22Rv1 (cell line): ENCODE data around the gene SLMAP.

ENCODE experiments used
- CTCF ChIP-seq: fragments of 450-650 bp; IDR thresholded peaks from 2 replicates; pipeline ENCODE4 v1.5.1; 2017; ENCODE audit warnings: mild to moderate bottlenecking
- ZFX ChIP-seq: fragments of 450-650 bp; IDR thresholded peaks from 2 replicates; pipeline ENCODE4 v1.6.1; 2017; ENCODE audit warnings: antibody characterized with exemption, borderline replicate concordance

- no peak for TF ChIP-seq CTCF
- TF ChIP-seq ZFX = no peak
These were observed 134.8 kb downstream of the SLMAP start for GRCh38 chr3:57890874-57891273.
